ENCODE data around the gene TNFSF10. TPM values are rescaled to one million over a fixed set of nuclear protein-coding genes. Genes with fewer than 3 reads are reported as not detected.

Gene TNFSF10
- total and polyA plus RNA-seq, 2 of the 8 experiments (the other 6 are each of a cell fraction or from before 2014, with no cell fraction given) = 0.06 TPM; not detected in 1

DNA sequence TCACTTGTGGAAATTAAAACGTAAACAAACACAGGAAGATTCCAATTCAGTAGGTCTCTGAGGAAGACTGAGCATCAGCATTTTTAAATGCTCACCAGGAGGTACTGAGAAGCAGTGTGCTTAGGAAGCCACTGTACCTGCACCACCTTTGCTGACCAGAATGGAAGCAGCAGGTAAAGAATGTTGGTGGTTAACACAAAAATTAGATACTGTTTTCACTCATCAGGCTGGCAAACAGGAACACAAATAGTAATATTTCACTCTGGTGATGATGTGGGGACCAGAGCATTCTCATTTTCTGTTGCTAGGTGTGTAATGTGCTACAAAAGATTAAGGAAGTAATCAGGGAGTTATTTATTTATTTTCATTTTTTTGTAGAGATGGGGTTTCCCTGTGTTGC lies 45.1 kb downstream of the TNFSF10 start (continued):
- TF ChIP-seq, protein P1, sequence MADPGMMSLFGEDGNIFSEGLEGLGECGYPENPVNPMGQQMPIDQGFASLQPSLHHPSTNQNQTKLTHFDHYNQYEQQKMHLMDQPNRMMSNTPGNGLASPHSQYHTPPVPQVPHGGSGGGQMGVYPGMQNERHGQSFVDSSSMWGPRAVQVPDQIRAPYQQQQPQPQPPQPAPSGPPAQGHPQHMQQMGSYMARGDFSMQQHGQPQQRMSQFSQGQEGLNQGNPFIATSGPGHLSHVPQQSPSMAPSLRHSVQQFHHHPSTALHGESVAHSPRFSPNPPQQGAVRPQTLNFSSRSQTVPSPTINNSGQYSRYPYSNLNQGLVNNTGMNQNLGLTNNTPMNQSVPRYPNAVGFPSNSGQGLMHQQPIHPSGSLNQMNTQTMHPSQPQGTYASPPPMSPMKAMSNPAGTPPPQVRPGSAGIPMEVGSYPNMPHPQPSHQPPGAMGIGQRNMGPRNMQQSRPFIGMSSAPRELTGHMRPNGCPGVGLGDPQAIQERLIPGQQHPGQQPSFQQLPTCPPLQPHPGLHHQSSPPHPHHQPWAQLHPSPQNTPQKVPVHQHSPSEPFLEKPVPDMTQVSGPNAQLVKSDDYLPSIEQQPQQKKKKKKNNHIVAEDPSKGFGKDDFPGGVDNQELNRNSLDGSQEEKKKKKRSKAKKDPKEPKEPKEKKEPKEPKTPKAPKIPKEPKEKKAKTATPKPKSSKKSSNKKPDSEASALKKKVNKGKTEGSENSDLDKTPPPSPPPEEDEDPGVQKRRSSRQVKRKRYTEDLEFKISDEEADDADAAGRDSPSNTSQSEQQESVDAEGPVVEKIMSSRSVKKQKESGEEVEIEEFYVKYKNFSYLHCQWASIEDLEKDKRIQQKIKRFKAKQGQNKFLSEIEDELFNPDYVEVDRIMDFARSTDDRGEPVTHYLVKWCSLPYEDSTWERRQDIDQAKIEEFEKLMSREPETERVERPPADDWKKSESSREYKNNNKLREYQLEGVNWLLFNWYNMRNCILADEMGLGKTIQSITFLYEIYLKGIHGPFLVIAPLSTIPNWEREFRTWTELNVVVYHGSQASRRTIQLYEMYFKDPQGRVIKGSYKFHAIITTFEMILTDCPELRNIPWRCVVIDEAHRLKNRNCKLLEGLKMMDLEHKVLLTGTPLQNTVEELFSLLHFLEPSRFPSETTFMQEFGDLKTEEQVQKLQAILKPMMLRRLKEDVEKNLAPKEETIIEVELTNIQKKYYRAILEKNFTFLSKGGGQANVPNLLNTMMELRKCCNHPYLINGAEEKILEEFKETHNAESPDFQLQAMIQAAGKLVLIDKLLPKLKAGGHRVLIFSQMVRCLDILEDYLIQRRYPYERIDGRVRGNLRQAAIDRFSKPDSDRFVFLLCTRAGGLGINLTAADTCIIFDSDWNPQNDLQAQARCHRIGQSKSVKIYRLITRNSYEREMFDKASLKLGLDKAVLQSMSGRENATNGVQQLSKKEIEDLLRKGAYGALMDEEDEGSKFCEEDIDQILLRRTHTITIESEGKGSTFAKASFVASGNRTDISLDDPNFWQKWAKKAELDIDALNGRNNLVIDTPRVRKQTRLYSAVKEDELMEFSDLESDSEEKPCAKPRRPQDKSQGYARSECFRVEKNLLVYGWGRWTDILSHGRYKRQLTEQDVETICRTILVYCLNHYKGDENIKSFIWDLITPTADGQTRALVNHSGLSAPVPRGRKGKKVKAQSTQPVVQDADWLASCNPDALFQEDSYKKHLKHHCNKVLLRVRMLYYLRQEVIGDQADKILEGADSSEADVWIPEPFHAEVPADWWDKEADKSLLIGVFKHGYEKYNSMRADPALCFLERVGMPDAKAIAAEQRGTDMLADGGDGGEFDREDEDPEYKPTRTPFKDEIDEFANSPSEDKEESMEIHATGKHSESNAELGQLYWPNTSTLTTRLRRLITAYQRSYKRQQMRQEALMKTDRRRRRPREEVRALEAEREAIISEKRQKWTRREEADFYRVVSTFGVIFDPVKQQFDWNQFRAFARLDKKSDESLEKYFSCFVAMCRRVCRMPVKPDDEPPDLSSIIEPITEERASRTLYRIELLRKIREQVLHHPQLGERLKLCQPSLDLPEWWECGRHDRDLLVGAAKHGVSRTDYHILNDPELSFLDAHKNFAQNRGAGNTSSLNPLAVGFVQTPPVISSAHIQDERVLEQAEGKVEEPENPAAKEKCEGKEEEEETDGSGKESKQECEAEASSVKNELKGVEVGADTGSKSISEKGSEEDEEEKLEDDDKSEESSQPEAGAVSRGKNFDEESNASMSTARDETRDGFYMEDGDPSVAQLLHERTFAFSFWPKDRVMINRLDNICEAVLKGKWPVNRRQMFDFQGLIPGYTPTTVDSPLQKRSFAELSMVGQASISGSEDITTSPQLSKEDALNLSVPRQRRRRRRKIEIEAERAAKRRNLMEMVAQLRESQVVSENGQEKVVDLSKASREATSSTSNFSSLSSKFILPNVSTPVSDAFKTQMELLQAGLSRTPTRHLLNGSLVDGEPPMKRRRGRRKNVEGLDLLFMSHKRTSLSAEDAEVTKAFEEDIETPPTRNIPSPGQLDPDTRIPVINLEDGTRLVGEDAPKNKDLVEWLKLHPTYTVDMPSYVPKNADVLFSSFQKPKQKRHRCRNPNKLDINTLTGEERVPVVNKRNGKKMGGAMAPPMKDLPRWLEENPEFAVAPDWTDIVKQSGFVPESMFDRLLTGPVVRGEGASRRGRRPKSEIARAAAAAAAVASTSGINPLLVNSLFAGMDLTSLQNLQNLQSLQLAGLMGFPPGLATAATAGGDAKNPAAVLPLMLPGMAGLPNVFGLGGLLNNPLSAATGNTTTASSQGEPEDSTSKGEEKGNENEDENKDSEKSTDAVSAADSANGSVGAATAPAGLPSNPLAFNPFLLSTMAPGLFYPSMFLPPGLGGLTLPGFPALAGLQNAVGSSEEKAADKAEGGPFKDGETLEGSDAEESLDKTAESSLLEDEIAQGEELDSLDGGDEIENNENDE (IDR thresholded peaks at IDR 0.05; ENCODE audit: insufficient replicate concordance, low read length) = no peak

Data from H1 (cell line).